Epithelial cell of esophagus (primary cell): ENCODE data around the gene UBE3C.

Experiments used
- DNase-seq: peaks from one replicate; pipeline ENCODE4 v3.0.0; 2010; ENCODE audit warnings: low read depth
- H3K4me3 ChIP-seq: 2 replicates; pipeline ENCODE4 v1.5.1; 2011; ENCODE audit warnings: mild to moderate bottlenecking, low read length, control low read depth
- CTCF ChIP-seq: IDR thresholded peaks from 2 replicates; pipeline ENCODE4 v1.5.1; 2011; ENCODE audit warnings: low read depth, mild to moderate bottlenecking, low read length, control low read depth, inconsistent platforms; ENCODE audit not compliant: insufficient read depth; ENCODE audit errors: missing control alignments

The UBE3C gene

GRCh38 chr7:157132796-157133195 lies 5.9 kb upstream of the UBE3C start:
- DNase-seq = no peak
- H3K4me3 ChIP-seq = no peak overlapping the region
- no peak for TF ChIP-seq CTCF

GRCh38 chr7:157133304-157133703 lies 5.4 kb upstream of the UBE3C start:
- no peak for TF ChIP-seq CTCF
- H3K4me3 ChIP-seq = no peak overlapping the region
- DNase-seq = no peak

GRCh38 chr7:157136372-157136771 lies 2.4 kb upstream of the UBE3C start:
- H3K4me3 ChIP-seq = no peak overlapping the region
- peak; percentile 37 for TF ChIP-seq CTCF
- DNase-seq = peak; percentile 89

- TF ChIP-seq CTCF = no peak
- peak overlapping the region; percentile 56 for H3K4me3 ChIP-seq
- no peak for DNase-seq
These were observed 664 bp upstream of the UBE3C start for GRCh38 chr7:157138101-157138423.

GRCh38 chr7:157139111-157139809 lies 534 bp downstream of the UBE3C start:
- DNase-seq = peak; percentile 70
- H3K4me3 ChIP-seq = peak overlapping the region; percentile 70
- TF ChIP-seq CTCF = no peak

- peak overlapping the region; percentile 70 for H3K4me3 ChIP-seq
- TF ChIP-seq CTCF = no peak
- no peak for DNase-seq
These were observed 1.2 kb downstream of the UBE3C start for GRCh38 chr7:157139810-157140510.

- DNase-seq = no peak
- H3K4me3 ChIP-seq = peak overlapping the region; percentile 70
- no peak for TF ChIP-seq CTCF
These were observed 1.8 kb downstream of the UBE3C start for GRCh38 chr7:157140511-157140905.
